WTC11 (cell line): ENCODE data around the gene FNDC3B. TPM values are rescaled to one million over a fixed set of nuclear protein-coding genes. Genes with fewer than 3 reads are reported as not detected.
A peak's percentile ranks its signal among the peaks of the same experiment; 100 is the strongest.

Source experiments
- ATAC-seq: fragments of 200-7000 bp; cut with Tn5 transposase; 2 replicates; pipeline ENCODE4 v1.10.0; 2021; ENCODE audit warnings: mild to moderate bottlenecking, moderate library complexity
- CTCF ChIA-PET: fragments of 300-600 bp; sonication (Branson Sonifier 250); formaldehyde crosslinking; loops from one replicate; lab custom pipeline; 2021; ENCODE audit warnings: antibody characterized with exemption; lab: Charles Lee
- POLR2A ChIA-PET: fragments of 350-600 bp; sonication (Branson Sonifier 250); formaldehyde crosslinking; loops from one replicate; lab custom pipeline; 2021; ENCODE audit warnings: antibody characterized with exemption; lab: Charles Lee
- DNase-seq: peaks from one replicate; pipeline ENCODE4 v3.0.0; 2021; ENCODE audit warnings: low spot score
- H3K27ac Mint-ChIP-seq: 2 replicates; pipeline ENCODE4 v1.8.0; 2021; ENCODE audit warnings: mixed read lengths
- H3K27me3 Mint-ChIP-seq: 2 replicates; pipeline ENCODE4 v1.8.0; 2021; ENCODE audit warnings: low read depth, mild to moderate bottlenecking, moderate library complexity, mixed read lengths
- H3K36me3 Mint-ChIP-seq: 2 replicates; pipeline ENCODE4 v1.8.0; 2021; ENCODE audit warnings: mixed read lengths
- H3K4me1 Mint-ChIP-seq: 2 replicates; pipeline ENCODE4 v1.8.0; 2022; ENCODE audit warnings: mixed read lengths
- H3K4me3 Mint-ChIP-seq: 2 replicates; pipeline ENCODE4 v1.8.0; 2021; ENCODE audit warnings: mild to moderate bottlenecking, moderate library complexity, mixed read lengths
- H3K9me3 Mint-ChIP-seq: 2 replicates; pipeline ENCODE4 v1.8.0; 2021; ENCODE audit warnings: mixed read lengths
- ATF2 ChIP-seq: sonication (generic); formaldehyde crosslinking; IDR thresholded peaks from 2 replicates; pipeline ENCODE4 v1.8.1; 2022; ENCODE audit warnings: low read depth, missing genetic modification reagents, borderline replicate concordance
- CREB1 ChIP-seq: sonication (generic); formaldehyde crosslinking; IDR thresholded peaks from 2 replicates; pipeline ENCODE4 v1.8.0; 2023; ENCODE audit warnings: mild to moderate bottlenecking, missing genetic modification reagents
- CREM ChIP-seq: sonication (generic); formaldehyde crosslinking; IDR thresholded peaks from 2 replicates; pipeline ENCODE4 v1.8.1; 2022; ENCODE audit warnings: mild to moderate bottlenecking, missing genetic modification reagents, moderate library complexity
- ESRRA ChIP-seq: sonication (generic); formaldehyde crosslinking; IDR thresholded peaks from 2 replicates; pipeline ENCODE4 v1.8.1; 2022; ENCODE audit warnings: mild to moderate bottlenecking, missing genetic modification reagents, borderline replicate concordance
- ETV6 ChIP-seq: sonication (generic); formaldehyde crosslinking; IDR thresholded peaks from 2 replicates; pipeline ENCODE4 v1.8.1; 2022; ENCODE audit warnings: mild to moderate bottlenecking, missing genetic modification reagents
- FOXK1 ChIP-seq: sonication (generic); formaldehyde crosslinking; IDR thresholded peaks from 2 replicates; pipeline ENCODE4 v1.8.0; 2022; ENCODE audit warnings: mild to moderate bottlenecking, moderate library complexity, missing genetic modification reagents
- FOXP1 ChIP-seq: sonication (generic); formaldehyde crosslinking; IDR thresholded peaks from 2 replicates; pipeline ENCODE4 v1.8.0; 2022; ENCODE audit warnings: missing genetic modification reagents, mild to moderate bottlenecking, moderate library complexity, borderline replicate concordance
- IRF1 ChIP-seq: sonication (generic); formaldehyde crosslinking; IDR thresholded peaks from 2 replicates; pipeline ENCODE4 v1.8.0; 2023; ENCODE audit warnings: missing genetic modification reagents
- MXD4 ChIP-seq: fragments of 250-450 bp; sonication (Bioruptor Pico); IDR thresholded peaks from 2 replicates; pipeline ENCODE4 v1.8.0; 2021; ENCODE audit warnings: mild to moderate bottlenecking, moderate library complexity, borderline replicate concordance
- MYBL2 ChIP-seq: sonication (generic); formaldehyde crosslinking; IDR thresholded peaks from 2 replicates; pipeline ENCODE4 v1.8.1; 2023; ENCODE audit warnings: mild to moderate bottlenecking, moderate library complexity, missing genetic modification reagents
- NFATC4 ChIP-seq: fragments of 250-450 bp; sonication (Bioruptor Pico); IDR thresholded peaks from 2 replicates; pipeline ENCODE4 v1.9.0; 2021; ENCODE audit warnings: mild to moderate bottlenecking
- RORB ChIP-seq: fragments of 250-450 bp; sonication (Bioruptor Pico); IDR thresholded peaks from 2 replicates; pipeline ENCODE4 v1.9.0; 2021; ENCODE audit warnings: mild to moderate bottlenecking
- SMAD3 ChIP-seq: sonication (generic); formaldehyde crosslinking; IDR thresholded peaks from 2 replicates; pipeline ENCODE4 v1.8.0; 2022; ENCODE audit warnings: missing genetic modification reagents, mild to moderate bottlenecking, borderline replicate concordance
- USF2 ChIP-seq: sonication (generic); formaldehyde crosslinking; IDR thresholded peaks from 2 replicates; pipeline ENCODE4 v1.8.1; 2023; ENCODE audit warnings: mild to moderate bottlenecking, missing genetic modification reagents, moderate library complexity
- ZNF138 ChIP-seq: sonication (generic); formaldehyde crosslinking; conservative IDR thresholded peaks from 2 replicates; pipeline ENCODE4 v1.8.1; 2022; ENCODE audit warnings: mild to moderate bottlenecking, moderate library complexity, missing genetic modification reagents
- total RNA-seq: library from RNA; stranded (reverse); gene quantifications from 3 replicates; pipeline ENCODE4 v1.2.3, GENCODE V29; 2021
- TF ChIP-seq, protein P1 (sequence below): sonication (generic); formaldehyde crosslinking; IDR thresholded peaks from 2 replicates; pipeline ENCODE4 v1.8.0; 2022; ENCODE audit warnings: missing genetic modification reagents
- TF ChIP-seq, protein P2 (sequence below): fragments of 200-600 bp; IDR thresholded peaks from 2 replicates; pipeline ENCODE4 v1.8.0; 2022; ENCODE audit warnings: antibody characterized with exemption
- TF ChIP-seq, protein P3 (sequence below): fragments of 250-450 bp; sonication (Bioruptor Pico); conservative IDR thresholded peaks from 2 replicates; pipeline ENCODE4 v1.9.0; 2021; ENCODE audit warnings: mild to moderate bottlenecking

Gene FNDC3B
- total RNA-seq, 1 experiment from 2014 or later: 42.8 TPM

GRCh38 chr3:172362583-172362982 lies 323.2 kb downstream of the FNDC3B start (continued):
- TF ChIP-seq USF2 (no peak), ATF2 (no peak), ESRRA (CRISPR knock-in tag) (no peak)
- TF ChIP-seq, protein P1, sequence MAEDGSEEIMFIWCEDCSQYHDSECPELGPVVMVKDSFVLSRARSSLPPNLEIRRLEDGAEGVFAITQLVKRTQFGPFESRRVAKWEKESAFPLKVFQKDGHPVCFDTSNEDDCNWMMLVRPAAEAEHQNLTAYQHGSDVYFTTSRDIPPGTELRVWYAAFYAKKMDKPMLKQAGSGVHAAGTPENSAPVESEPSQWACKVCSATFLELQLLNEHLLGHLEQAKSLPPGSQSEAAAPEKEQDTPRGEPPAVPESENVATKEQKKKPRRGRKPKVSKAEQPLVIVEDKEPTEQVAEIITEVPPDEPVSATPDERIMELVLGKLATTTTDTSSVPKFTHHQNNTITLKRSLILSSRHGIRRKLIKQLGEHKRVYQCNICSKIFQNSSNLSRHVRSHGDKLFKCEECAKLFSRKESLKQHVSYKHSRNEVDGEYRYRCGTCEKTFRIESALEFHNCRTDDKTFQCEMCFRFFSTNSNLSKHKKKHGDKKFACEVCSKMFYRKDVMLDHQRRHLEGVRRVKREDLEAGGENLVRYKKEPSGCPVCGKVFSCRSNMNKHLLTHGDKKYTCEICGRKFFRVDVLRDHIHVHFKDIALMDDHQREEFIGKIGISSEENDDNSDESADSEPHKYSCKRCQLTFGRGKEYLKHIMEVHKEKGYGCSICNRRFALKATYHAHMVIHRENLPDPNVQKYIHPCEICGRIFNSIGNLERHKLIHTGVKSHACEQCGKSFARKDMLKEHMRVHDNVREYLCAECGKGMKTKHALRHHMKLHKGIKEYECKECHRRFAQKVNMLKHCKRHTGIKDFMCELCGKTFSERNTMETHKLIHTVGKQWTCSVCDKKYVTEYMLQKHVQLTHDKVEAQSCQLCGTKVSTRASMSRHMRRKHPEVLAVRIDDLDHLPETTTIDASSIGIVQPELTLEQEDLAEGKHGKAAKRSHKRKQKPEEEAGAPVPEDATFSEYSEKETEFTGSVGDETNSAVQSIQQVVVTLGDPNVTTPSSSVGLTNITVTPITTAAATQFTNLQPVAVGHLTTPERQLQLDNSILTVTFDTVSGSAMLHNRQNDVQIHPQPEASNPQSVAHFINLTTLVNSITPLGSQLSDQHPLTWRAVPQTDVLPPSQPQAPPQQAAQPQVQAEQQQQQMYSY (CRISPR knock-in tag): no peak

DNA sequence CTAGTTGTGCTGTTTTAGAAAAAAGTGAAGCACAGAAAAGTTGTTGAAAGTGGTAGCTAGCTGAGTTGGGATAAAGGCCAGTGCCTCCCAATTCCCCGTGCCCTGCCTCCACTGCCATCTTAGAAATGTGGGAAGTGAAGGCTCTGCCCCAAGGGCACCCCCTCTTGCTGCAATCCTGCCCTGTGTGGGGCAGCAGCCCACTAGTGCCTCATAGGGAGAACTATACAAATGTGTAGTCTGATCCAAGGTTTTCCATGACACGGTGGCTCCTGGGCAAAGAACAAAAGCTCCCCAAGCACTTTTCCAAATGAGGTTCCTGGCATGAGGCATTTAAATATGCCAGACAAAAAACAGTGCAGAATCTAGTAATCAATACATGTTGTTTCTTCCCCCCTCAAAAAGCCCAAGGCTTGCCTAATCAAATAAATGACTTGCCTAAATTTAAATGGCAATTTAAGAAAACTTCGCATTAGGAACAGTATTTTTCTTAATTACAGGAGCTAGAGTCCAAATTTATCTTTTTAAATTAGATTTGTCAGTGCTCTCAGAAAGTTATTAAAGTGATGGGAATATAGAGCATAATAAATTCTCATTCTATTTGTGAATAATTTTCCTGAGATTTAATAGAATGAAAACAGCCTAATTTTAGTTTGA lies 325.1 kb downstream of the FNDC3B start:
- Mint-ChIP-seq H3K36me3 (peaks cover 44% of the 10 kb centered on the region), H3K4me1 (peaks cover 35% of the 10 kb centered on the region), H3K9me3 (peaks cover 14% of the 10 kb centered on the region), H3K27ac (peak overlapping the region; percentile 48), H3K27me3 (no peaks in the 10 kb centered on the region), H3K4me3 (peak overlapping the region; percentile 3; the same call in 1 of the 2 replicates)
- no peak for TF ChIP-seq IRF1
- TF ChIP-seq ETV6: no peak
- no peak for TF ChIP-seq ESRRA (CRISPR knock-in tag)
- TF ChIP-seq, protein P2, sequence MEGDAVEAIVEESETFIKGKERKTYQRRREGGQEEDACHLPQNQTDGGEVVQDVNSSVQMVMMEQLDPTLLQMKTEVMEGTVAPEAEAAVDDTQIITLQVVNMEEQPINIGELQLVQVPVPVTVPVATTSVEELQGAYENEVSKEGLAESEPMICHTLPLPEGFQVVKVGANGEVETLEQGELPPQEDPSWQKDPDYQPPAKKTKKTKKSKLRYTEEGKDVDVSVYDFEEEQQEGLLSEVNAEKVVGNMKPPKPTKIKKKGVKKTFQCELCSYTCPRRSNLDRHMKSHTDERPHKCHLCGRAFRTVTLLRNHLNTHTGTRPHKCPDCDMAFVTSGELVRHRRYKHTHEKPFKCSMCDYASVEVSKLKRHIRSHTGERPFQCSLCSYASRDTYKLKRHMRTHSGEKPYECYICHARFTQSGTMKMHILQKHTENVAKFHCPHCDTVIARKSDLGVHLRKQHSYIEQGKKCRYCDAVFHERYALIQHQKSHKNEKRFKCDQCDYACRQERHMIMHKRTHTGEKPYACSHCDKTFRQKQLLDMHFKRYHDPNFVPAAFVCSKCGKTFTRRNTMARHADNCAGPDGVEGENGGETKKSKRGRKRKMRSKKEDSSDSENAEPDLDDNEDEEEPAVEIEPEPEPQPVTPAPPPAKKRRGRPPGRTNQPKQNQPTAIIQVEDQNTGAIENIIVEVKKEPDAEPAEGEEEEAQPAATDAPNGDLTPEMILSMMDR: no peak
- TF ChIP-seq ZNF138 (CRISPR knock-in tag): no peak
- no peak for TF ChIP-seq FOXP1 (CRISPR knock-in tag)
- no peak for TF ChIP-seq FOXK1 (CRISPR knock-in tag)
- no peak for TF ChIP-seq CREB1 (CRISPR knock-in tag)
- TF ChIP-seq, protein P1 (CRISPR knock-in tag): no peak
- TF ChIP-seq NFATC4: no peak
- no peak for TF ChIP-seq SMAD3 (CRISPR knock-in tag)
- TF ChIP-seq, protein P3, sequence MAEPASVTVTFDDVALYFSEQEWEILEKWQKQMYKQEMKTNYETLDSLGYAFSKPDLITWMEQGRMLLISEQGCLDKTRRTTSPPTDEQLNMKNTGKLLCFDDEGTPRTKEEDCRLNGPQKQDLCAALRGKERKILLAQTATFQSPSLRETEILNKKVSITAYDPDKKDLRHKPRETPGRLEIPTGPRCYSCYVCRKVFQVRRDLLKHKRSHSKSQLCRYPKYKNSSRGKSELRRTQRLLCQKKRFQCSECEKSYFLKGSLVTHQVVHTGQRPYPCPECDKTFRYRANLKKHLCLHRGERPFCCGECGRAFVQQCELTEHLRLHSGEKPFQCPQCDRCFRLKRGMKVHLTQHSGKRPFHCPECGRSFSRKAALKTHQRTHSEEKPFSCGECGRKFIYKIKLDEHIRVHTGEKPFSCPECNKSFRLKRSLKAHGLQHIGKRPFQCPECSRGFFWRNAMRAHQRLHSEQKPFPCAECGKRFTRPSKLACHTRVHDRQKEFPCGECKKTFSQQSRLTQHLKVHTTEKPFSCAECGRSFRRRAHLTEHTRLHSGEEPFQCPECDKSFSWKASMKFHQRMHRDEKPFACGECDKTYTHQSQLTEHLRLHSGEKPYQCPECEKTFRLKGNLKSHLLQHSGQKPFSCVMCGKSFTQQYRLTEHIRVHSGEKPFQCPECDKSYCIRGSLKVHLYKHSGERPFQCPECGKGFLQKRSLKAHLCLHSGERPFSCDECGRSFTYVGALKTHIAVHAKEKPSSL (CRISPR knock-in tag): no peak
- TF ChIP-seq MYBL2 (CRISPR knock-in tag): no peak
- no peak for TF ChIP-seq RORB (CRISPR knock-in tag)
- no peak for TF ChIP-seq CREM (CRISPR knock-in tag)
- no peak for TF ChIP-seq MXD4
- ChIA-PET POLR2A (no interaction called here), CTCF (interaction anchor here (1.0 to 2.2 kb wide), 7 partner anchors 23 to 302 kb away, joined by 3 to 9 read pairs (median 4); no protein-coding TSS in a partner anchor)
- ATAC-seq: no peak; the same call in 1 of the 2 replicates
- no peak for DNase-seq
